Ramos (cell line): ENCODE measurements around the gene ATP10D.

Source experiments
- in situ Hi-C: fragments of 300-500 bp; cut with MboI; formaldehyde crosslinking; loops from one replicate; pipeline ENCODE4 v1.14.3; 2022; ENCODE audit warnings: low sequenced_read_pairs; ENCODE audit not compliant: unreplicated experiment

Gene ATP10D

DNA sequence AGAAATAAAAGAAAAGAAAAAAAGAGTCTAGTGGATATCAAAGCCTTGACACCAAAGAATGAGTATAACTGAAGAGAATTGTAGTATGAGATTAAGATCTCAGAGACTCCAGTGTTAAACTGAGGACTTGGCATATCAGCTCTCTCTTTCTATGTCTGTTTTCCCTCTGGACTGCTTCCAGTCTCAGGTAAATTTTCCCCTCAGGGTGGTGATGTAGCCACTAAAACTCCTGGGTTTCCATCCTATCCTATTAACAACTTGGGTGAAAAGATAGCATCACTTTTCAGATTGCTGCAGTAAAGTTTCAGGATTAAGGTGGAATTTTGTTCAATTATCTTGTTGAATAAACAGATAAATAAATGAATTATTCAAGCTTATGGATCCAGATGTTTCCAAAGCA, 85.7 kb downstream of the ATP10D start:
- in situ Hi-C loops, result no loop called here

- in situ Hi-C loops, result no loop called here
Observed at GRCh38 chr4:47572981-47573380, 87.9 kb downstream of the ATP10D start.

DNA sequence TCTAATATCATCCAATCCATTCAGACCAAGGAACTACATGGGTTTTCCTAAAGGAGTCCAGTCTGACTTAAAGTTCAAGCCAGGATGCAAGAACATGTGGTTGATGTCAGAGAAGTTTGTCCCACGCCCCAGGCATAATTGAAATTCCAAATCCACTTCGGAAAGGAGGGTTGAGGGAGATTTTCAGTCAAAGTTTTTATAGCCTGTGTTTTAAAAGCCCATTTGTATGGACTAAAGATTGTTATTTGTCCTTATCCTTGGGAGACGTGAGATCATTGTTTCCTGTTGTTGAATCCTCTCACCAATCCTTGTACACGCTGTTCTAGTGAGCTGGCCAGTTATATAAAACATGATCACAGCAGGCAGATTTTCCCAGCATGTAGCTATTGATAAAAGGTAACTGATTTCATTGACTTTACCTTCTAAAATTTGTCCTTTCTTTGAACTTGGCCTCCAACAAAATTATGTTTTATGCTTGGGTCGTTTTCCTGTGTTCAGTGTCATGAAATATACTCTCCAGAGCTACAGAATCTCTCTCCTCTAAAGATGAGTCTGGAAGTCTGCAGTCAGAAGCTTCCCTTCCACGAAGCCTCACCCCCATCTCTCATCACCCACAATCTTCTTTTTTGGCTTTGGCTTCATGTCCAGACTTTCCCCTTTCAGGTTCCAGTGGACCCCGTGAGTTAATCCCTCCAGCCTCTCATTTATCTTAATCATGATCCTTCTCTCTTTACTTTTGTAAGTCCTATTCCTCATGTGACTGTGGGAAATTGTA, 92.9 kb downstream of the ATP10D start:
- in situ Hi-C loops, result no loop called here

- in situ Hi-C loops, result no loop called here
Observed at GRCh38 chr4:47579235-47579634, 94.2 kb downstream of the ATP10D start.

DNA sequence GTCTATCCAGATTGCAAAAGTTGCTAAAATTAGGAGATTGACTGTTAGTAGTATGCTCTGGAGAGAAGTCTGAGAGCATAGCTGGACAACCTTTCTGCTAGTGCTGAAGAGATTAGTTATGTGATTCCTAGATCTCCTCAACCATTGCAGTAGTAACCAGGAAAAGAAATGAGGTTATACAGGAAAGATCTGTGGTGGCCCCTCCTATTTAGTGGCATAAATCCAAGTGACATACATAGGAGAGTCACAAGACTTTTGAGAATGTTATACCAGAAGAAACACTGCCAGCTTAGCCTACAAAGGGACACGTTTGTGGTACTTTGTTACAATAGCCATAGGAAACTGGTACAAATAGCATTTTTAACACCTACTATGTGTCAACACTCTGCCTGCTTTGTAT, 105.2 kb downstream of the ATP10D start:
- in situ Hi-C loops, result no loop called here

GRCh38 chr4:47597696-47598095, 112.6 kb downstream of the ATP10D start:
- in situ Hi-C loops, result no loop called here

DNA sequence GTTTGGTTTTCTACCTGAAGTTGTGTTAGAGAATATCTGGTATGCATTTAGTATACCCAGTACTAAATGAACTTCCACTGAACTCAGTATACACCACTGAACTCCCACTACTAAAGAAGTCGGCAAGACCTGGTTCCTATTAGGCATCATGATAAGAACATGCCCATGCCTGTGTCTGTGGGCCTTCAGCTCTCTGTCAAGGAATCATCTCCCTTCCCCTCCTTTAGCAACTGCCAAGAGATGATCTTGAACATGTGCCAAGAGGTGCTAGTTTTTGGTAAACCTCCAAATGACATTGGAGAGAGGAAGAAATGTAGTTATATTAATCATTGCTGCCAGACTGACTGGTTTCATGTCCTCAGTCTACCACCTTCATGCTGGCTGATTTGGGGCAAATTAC, 113.2 kb downstream of the ATP10D start:
- in situ Hi-C loops, result no loop called here

GRCh38 chr4:47598896-47599295, 113.8 kb downstream of the ATP10D start:
- in situ Hi-C loops, result no loop called here

GRCh38 chr4:47606482-47606881, 121.4 kb downstream of the ATP10D start:
- in situ Hi-C loops, result no loop called here

DNA sequence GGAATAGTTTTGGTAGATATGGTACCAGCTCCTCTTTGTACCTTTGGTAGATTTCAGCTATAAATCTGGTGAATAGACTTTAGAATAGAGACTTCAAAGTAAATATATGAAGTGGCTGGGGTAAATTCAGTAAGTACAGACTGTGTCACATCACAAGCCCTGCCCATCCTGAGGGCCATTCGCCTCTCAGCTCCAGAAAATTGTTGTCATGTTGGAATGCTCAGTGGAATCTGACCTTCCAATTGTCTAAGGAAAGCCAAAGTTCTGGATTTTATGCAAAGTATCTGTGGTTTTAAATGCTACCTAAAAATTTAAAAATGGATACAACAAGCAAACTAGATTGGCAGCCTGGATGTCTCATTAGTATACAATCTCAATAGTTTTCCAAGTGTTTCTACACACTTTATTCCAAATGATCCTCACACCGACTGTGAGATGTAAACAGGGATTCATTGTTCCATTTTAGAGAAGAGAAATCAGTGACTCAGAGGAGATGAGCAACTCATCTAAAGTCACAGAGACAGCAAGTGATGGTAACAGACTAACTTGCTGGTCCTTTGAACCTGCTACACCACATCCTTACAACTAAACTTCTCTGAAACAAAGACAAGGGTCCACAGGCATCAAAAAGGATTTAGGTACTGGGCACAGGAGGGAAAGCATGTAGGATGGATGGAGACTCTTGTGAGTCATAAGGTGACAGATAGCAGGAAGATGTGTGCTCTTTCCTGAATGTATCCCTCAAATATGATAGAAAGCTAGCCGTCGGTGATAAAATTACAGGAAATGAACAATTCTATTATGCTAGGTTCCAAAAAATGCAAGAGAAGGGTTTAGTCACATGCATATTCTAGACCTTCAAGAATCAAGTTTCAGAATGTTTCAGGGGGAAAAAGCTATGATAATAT, 127.3 kb downstream of the ATP10D start:
- in situ Hi-C loops, result no loop called here

DNA sequence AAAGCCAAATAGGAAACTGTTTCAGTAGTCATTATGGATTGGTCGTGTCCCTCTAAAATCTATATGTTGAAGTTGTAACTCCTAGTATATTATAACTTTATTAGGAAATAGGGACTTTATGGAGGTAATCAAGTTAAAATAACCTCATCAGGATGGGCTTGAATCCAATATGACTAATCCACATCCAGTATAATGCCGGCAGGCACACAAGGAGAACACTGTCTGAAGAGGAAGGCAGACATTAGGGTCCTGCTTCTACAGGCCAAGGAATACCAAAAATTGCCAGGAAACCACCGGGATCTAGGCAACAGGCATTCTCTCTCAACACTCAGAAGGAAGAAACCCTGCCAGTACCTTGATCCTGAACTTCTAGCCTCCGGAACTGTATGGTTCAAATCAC, 130.3 kb downstream of the ATP10D start:
- in situ Hi-C loops, result no loop called here

GRCh38 chr4:47617607-47618006, 132.5 kb downstream of the ATP10D start:
- in situ Hi-C loops, result no loop called here

GRCh38 chr4:47619691-47620090, 134.6 kb downstream of the ATP10D start:
- in situ Hi-C loops, result no loop called here

GRCh38 chr4:47621181-47621580, 136.1 kb downstream of the ATP10D start:
- in situ Hi-C loops, result no loop called here

DNA sequence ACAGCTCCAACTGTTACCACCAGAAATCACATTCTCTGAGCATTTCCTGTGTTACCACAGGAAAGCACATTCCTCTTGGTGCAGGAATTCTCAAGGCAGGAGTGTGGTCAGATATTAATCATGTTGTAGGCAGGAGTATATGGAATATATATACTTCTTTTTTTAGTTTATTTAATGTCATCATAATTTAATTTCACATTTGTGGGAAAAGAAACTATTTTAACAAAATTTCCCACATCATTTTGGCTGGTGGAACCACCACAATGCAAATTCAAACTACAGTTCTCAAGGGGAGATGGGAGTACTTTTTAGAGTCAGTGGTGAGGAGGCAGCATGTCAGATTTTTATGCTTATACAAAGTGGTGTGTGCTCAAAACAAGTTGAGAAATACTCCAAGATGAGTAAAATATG, 139.0 kb downstream of the ATP10D start:
- in situ Hi-C loops, result no loop called here

DNA sequence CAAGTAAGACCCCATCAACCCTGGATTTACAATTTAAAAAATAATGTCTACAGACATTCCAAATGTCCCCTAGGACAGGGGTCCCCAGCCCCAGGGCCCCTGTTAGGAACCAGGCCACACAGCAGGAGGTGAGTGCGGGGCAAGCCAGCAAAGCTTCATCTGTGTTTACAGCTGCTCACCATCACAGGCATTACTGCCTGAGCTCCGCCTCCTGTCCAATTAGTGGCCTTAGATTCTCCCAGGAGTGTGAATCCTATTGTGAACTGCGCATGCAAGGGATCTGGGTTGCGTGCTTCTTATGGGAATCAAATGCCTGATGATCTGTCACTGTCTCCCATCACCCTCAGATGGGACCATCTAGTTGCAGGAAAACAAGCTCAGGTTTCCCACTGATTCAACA, 146.1 kb downstream of the ATP10D start:
- in situ Hi-C loops, result no loop called here

GRCh38 chr4:47639531-47639930, 154.5 kb downstream of the ATP10D start:
- in situ Hi-C loops, result no loop called here

DNA sequence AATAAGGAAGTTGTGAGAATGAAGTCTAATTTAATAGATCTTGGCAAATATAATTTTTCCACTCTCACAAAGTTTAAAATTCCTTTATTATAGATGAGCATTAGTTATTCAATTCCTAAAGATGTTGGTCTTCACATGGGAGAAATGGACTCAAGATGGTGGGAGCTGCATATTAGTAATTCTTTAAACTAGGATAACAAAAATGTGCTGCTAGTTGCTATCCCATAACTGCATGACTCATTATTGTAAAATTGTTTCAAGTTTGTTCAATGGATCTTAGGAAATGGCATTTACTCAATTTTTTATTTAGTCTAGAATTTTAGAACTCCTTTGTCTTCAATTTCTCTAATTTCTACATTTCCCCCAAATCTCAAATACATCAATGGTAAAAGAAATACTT, 155.8 kb downstream of the ATP10D start:
- in situ Hi-C loops, result no loop called here

DNA sequence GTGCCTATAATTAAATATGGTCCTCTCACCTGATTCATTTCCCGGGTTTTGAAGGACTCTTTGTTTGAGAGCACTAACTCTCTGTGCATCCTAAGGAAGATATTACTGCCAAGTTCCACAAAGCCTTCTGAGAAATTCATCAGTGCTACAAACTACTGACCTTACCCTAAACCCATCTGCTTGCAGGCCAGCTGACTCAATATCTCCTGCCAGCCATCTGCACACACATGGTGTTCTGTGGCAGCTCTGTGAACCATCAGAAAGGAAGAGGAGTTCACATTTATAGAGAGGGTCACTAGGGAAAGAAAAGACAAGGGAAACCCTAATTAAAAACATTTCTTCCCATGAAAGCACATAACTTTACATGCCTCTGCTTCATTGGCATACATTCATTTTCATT, 156.7 kb downstream of the ATP10D start:
- in situ Hi-C loops, result no loop called here

- in situ Hi-C loops, result no loop called here
Observed at GRCh38 chr4:47642191-47642830, 157.2 kb downstream of the ATP10D start.
